ENCODE results near the gene SMARCA1.

Gene SMARCA1

GRCh38 chrX:129534816-129535578 is 11.7 kb upstream of the SMARCA1 start:
- TF ChIP-seq CTCF (IDR thresholded peaks at IDR 0.05; ENCODE audit: insufficient read depth, low read length, poor library complexity, severe bottlenecking), result no peak
- Histone ChIP-seq H3K4me3 (replicated peaks; ENCODE audit: low read depth, low read length) (no peak overlapping the region), H3K27me3 (replicated peaks; ENCODE audit: control insufficient read depth, insufficient read depth, low read length) (no peaks in the 10 kb centered on the region), H3K36me3 (ENCODE audit: control insufficient read depth, insufficient read depth, low read length) (no peaks in the 10 kb centered on the region)
- DNase-seq (ENCODE audit: extremely low read depth, insufficient read length), result no peak

GRCh38 chrX:129531132-129531531 is 7.8 kb upstream of the SMARCA1 start:
- Histone ChIP-seq H3K27me3 (replicated peaks; ENCODE audit: control insufficient read depth, insufficient read depth, low read length) (no peaks in the 10 kb centered on the region), H3K4me3 (replicated peaks; ENCODE audit: low read depth, low read length) (no peak overlapping the region), H3K36me3 (ENCODE audit: control insufficient read depth, insufficient read depth, low read length) (no peaks in the 10 kb centered on the region)
- no peak for DNase-seq (ENCODE audit: extremely low read depth, insufficient read length)
- no peak for TF ChIP-seq CTCF (IDR thresholded peaks at IDR 0.05; ENCODE audit: insufficient read depth, low read length, poor library complexity, severe bottlenecking)

DNA sequence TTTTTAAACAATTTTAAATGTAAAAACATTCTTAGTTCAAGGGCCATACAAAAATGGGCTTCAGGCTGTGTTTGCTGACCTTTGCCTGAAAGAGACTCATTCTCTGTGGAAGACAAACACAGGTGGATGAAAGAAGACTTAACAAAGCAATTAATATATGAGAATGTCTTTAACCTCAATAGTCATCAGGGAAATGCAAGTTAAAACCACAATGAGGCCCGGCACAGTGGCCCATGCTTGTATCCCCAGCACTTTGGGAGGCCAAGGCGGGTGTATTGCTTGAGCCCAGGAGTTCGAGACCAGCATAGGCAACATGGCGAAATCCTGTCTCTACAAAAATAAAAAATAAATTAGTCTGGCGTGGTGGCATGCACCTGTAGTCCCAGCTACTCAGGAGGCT is 7.1 kb upstream of the SMARCA1 start:
- H3K27me3 ChIP-seq (replicated peaks; ENCODE audit: control insufficient read depth, insufficient read depth, low read length), result no peaks in the 10 kb centered on the region
- H3K36me3 ChIP-seq (ENCODE audit: control insufficient read depth, insufficient read depth, low read length), result no peaks in the 10 kb centered on the region
- TF ChIP-seq CTCF (IDR thresholded peaks at IDR 0.05; ENCODE audit: insufficient read depth, low read length, poor library complexity, severe bottlenecking), result no peak
- no peak for DNase-seq (ENCODE audit: extremely low read depth, insufficient read length)
- no peak overlapping the region for H3K4me3 ChIP-seq (replicated peaks; ENCODE audit: low read depth, low read length)

- no peaks in the 10 kb centered on the region for H3K36me3 ChIP-seq (ENCODE audit: control insufficient read depth, insufficient read depth, low read length)
- TF ChIP-seq CTCF (IDR thresholded peaks at IDR 0.05; ENCODE audit: insufficient read depth, low read length, poor library complexity, severe bottlenecking), result no peak
- DNase-seq (ENCODE audit: extremely low read depth, insufficient read length), result no peak
- H3K4me3 ChIP-seq (replicated peaks; ENCODE audit: low read depth, low read length), result no peak overlapping the region
- H3K27me3 ChIP-seq (replicated peaks; ENCODE audit: control insufficient read depth, insufficient read depth, low read length), result no peaks in the 10 kb centered on the region
Observed at GRCh38 chrX:129529685-129530281, 6.5 kb upstream of the SMARCA1 start.

DNA sequence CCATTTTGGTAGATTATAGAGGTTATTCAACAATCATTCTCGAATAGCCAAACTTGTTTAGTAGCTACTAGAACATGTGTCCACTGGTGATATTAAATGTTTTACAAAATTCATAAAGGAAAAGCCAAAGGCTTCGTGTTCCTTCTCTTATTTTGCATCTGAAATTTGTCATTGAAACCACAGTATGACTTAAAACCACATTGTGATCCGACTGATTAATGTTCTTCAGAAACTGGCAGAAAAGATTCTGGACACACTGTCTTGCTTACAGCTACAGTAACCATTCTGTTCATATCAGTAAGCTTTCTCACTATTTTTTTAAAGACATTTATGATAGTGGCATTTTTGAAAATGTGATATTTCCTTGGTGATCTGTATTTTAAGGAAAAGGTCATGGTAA is 2.6 kb upstream of the SMARCA1 start:
- no peak overlapping the region for H3K4me3 ChIP-seq (replicated peaks; ENCODE audit: low read depth, low read length)
- no peaks in the 10 kb centered on the region for H3K36me3 ChIP-seq (ENCODE audit: control insufficient read depth, insufficient read depth, low read length)
- no peak for TF ChIP-seq CTCF (IDR thresholded peaks at IDR 0.05; ENCODE audit: insufficient read depth, low read length, poor library complexity, severe bottlenecking)
- no peak for DNase-seq (ENCODE audit: extremely low read depth, insufficient read length)
- no peaks in the 10 kb centered on the region for H3K27me3 ChIP-seq (replicated peaks; ENCODE audit: control insufficient read depth, insufficient read depth, low read length)

Data from GM06990 (cell line).